ENCODE results near the gene NCF2.

Gene NCF2

DNA sequence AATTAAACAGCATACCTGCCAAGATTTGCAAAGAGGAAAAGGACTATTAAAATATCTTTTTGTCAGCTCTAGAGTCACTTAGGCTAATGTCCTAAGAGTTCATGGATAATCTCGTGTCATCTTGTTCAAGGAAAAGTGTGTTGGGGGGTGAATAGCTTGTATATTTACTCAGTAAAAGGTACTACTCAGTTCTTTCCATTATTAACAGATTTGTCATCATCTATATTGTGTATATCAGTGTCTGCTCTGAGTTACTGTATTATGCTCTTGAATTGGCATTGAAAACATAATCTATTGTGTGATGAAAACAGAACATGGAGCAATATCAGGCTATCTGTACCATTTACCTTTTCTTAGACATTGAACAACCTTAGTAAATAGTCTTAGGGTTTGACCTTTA lies 76.0 kb downstream of the NCF2 start:
- Histone ChIP-seq H3K23ac (ENCODE audit: low read length) (no peak overlapping the region), H3K79me1 (ENCODE audit: low read length) (no peaks in the 10 kb centered on the region), H3K79me2 (ENCODE audit: control insufficient read depth, insufficient read depth, low read length, poor library complexity) (no peaks in the 10 kb centered on the region), H3K27ac (ENCODE audit: low read depth, low read length) (no peak overlapping the region), H3K27me3 (ENCODE audit: insufficient read depth, low read length) (no peaks in the 10 kb centered on the region), H2AFZ (ENCODE audit: insufficient read depth, low read length, poor library complexity) (no peak overlapping the region), H3K14ac (ENCODE audit: low read length) (no peak overlapping the region), H3K4me1 (ENCODE audit: control insufficient read depth in 1 of 2, insufficient read depth in 2 of 2, low read length in 2 of 2) (no peaks in the 10 kb centered on the region), H3K9me3 (ENCODE audit: insufficient read depth, low read depth, low read length) (no peaks in the 10 kb centered on the region), H3K4me2 (ENCODE audit: low read length) (no peak overlapping the region), H3K9ac (ENCODE audit: low read length) (no peak overlapping the region), H3K4me3 (ENCODE audit: low read depth, low read length) (no peak overlapping the region), H2BK12ac (ENCODE audit: low read length) (no peak overlapping the region), H2AK5ac (ENCODE audit: low read length) (no peak overlapping the region), H2BK120ac (ENCODE audit: insufficient read depth, low read length, poor library complexity) (no peak overlapping the region), H3K36me3 (ENCODE audit: control insufficient read depth in 1 of 2, insufficient read depth in 2 of 2, low read length in 2 of 2) (peaks cover 7 to 10% of the 10 kb centered on the region in 2 experiments), H4K12ac (ENCODE audit: low read depth, low read length) (no peak overlapping the region), H4K8ac (ENCODE audit: low read depth, low read length) (no peak overlapping the region), H3K18ac (ENCODE audit: low read length) (no peak overlapping the region), H3K4ac (ENCODE audit: low read depth, low read length) (no peak overlapping the region), H4K91ac (ENCODE audit: low read depth, low read length) (no peak overlapping the region), H2BK5ac (ENCODE audit: low read depth, low read length, poor library complexity) (no peak overlapping the region)
- no peak for DNase-seq
- no CpG with 5 or more reads among the region's 1 CpG for WGBS (ENCODE audit: extremely low coverage, insufficient coverage, insufficient read length)

GRCh38 chr1:183512450-183512849 lies 77.8 kb downstream of the NCF2 start:
- WGBS (ENCODE audit: extremely low coverage, insufficient coverage, insufficient read length): no CpG with 5 or more reads among the region's 2 CpGs
- no peaks in the 10 kb centered on the region for H3K9me3 ChIP-seq (ENCODE audit: insufficient read depth, low read depth, low read length)
- no peak overlapping the region for H3K27ac ChIP-seq (ENCODE audit: low read depth, low read length)
- no peak overlapping the region for H2AK5ac ChIP-seq (ENCODE audit: low read length)
- no peak overlapping the region for H2BK120ac ChIP-seq (ENCODE audit: insufficient read depth, low read length, poor library complexity)
- no peaks in the 10 kb centered on the region for H3K79me2 ChIP-seq (ENCODE audit: control insufficient read depth, insufficient read depth, low read length, poor library complexity)
- H3K4me1 ChIP-seq (ENCODE audit: control insufficient read depth in 1 of 2, insufficient read depth in 2 of 2, low read length in 2 of 2): no peaks in the 10 kb centered on the region
- H3K27me3 ChIP-seq (ENCODE audit: insufficient read depth, low read length): no peaks in the 10 kb centered on the region
- DNase-seq: no peak
- no peak overlapping the region for H2AFZ ChIP-seq (ENCODE audit: insufficient read depth, low read length, poor library complexity)
- no peak overlapping the region for H2BK5ac ChIP-seq (ENCODE audit: low read depth, low read length, poor library complexity)
- no peak overlapping the region for H3K14ac ChIP-seq (ENCODE audit: low read length)
- no peak overlapping the region for H2BK12ac ChIP-seq (ENCODE audit: low read length)
- no peak overlapping the region for H4K12ac ChIP-seq (ENCODE audit: low read depth, low read length)
- no peak overlapping the region for H3K18ac ChIP-seq (ENCODE audit: low read length)
- no peak overlapping the region for H4K91ac ChIP-seq (ENCODE audit: low read depth, low read length)
- H3K4me3 ChIP-seq (ENCODE audit: low read depth, low read length): no peak overlapping the region
- peaks cover 0 to under 1% of the 10 kb centered on the region in 2 experiments for H3K36me3 ChIP-seq (ENCODE audit: control insufficient read depth in 1 of 2, insufficient read depth in 2 of 2, low read length in 2 of 2)
- H3K23ac ChIP-seq (ENCODE audit: low read length): no peak overlapping the region
- no peak overlapping the region for H3K4me2 ChIP-seq (ENCODE audit: low read length)
- H4K8ac ChIP-seq (ENCODE audit: low read depth, low read length): no peak overlapping the region
- no peaks in the 10 kb centered on the region for H3K79me1 ChIP-seq (ENCODE audit: low read length)
- no peak overlapping the region for H3K9ac ChIP-seq (ENCODE audit: low read length)
- no peak overlapping the region for H3K4ac ChIP-seq (ENCODE audit: low read depth, low read length)

DNA sequence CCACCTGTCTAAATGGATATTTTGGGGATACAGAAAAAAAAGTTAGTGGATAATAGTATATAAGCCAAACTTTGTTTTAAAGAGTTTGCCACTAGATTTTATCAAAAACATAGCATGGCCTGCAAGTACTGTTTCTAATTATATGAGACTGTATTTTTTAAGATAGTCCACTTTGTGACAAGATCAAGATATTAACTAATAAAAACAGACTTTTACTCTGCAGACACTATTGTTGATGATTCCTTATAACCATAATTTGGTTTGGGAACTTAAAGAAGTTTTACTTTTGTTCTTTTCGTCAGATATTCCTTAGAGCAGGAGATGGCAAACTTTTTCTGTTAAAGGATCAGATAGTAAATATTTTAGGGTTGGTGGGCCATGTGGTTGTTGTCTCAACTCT lies 81.6 kb downstream of the NCF2 start:
- no peak overlapping the region for H2BK12ac ChIP-seq (ENCODE audit: low read length)
- H3K79me1 ChIP-seq (ENCODE audit: low read length): no peaks in the 10 kb centered on the region
- no peak overlapping the region for H4K12ac ChIP-seq (ENCODE audit: low read depth, low read length)
- H3K4me1 ChIP-seq (ENCODE audit: control insufficient read depth in 1 of 2, insufficient read depth in 2 of 2, low read length in 2 of 2): peaks cover 0 to 3% of the 10 kb centered on the region in 2 experiments
- H2AFZ ChIP-seq (ENCODE audit: insufficient read depth, low read length, poor library complexity): no peak overlapping the region
- no peak overlapping the region for H2BK120ac ChIP-seq (ENCODE audit: insufficient read depth, low read length, poor library complexity)
- H2AK5ac ChIP-seq (ENCODE audit: low read length): no peak overlapping the region
- WGBS (ENCODE audit: extremely low coverage, insufficient coverage, insufficient read length): no CpG with 5 or more reads among the region's 1 CpG
- H3K9ac ChIP-seq (ENCODE audit: low read length): no peak overlapping the region
- H3K27ac ChIP-seq (ENCODE audit: low read depth, low read length): no peak overlapping the region
- H3K27me3 ChIP-seq (ENCODE audit: insufficient read depth, low read length): no peaks in the 10 kb centered on the region
- H3K4me3 ChIP-seq (ENCODE audit: low read depth, low read length): no peak overlapping the region
- no peak overlapping the region for H3K23ac ChIP-seq (ENCODE audit: low read length)
- H3K4me2 ChIP-seq (ENCODE audit: low read length): no peak overlapping the region
- no peaks in the 10 kb centered on the region for H3K9me3 ChIP-seq (ENCODE audit: insufficient read depth, low read depth, low read length)
- no peak overlapping the region for H4K91ac ChIP-seq (ENCODE audit: low read depth, low read length)
- H3K18ac ChIP-seq (ENCODE audit: low read length): no peak overlapping the region
- no peak overlapping the region for H3K14ac ChIP-seq (ENCODE audit: low read length)
- no peak for DNase-seq
- H2BK5ac ChIP-seq (ENCODE audit: low read depth, low read length, poor library complexity): no peak overlapping the region
- no peaks in the 10 kb centered on the region for H3K36me3 ChIP-seq (ENCODE audit: control insufficient read depth in 1 of 2, insufficient read depth in 2 of 2, low read length in 2 of 2)
- H4K8ac ChIP-seq (ENCODE audit: low read depth, low read length): no peak overlapping the region
- H3K4ac ChIP-seq (ENCODE audit: low read depth, low read length): no peak overlapping the region
- H3K79me2 ChIP-seq (ENCODE audit: control insufficient read depth, insufficient read depth, low read length, poor library complexity): no peaks in the 10 kb centered on the region

DNA sequence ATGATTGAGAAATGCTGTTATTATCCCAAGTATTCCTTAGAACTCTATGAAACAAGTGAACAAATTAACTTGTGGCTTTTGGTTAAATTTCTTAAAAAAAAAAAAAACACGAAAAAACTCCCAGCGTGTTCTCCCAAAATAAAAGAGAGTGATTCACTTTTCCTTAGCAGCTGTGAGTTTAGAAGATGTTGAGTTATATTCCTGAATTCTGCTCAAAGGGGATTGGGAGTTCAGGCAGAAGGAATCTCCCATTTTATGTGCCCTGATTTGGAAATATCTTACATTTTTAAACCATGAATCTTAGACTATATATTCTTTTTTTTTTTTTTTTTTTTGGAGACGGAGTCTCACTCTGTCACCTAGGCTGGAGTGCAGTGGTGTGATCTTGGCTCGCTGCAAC lies 83.7 kb downstream of the NCF2 start:
- no peaks in the 10 kb centered on the region for H3K27me3 ChIP-seq (ENCODE audit: insufficient read depth, low read length)
- H3K4ac ChIP-seq (ENCODE audit: low read depth, low read length): peak overlapping the region; percentile 6
- H3K9ac ChIP-seq (ENCODE audit: low read length): no peak overlapping the region
- no peaks in the 10 kb centered on the region for H3K79me2 ChIP-seq (ENCODE audit: control insufficient read depth, insufficient read depth, low read length, poor library complexity)
- H4K8ac ChIP-seq (ENCODE audit: low read depth, low read length): no peak overlapping the region
- H3K9me3 ChIP-seq (ENCODE audit: insufficient read depth, low read depth, low read length): no peaks in the 10 kb centered on the region
- H3K18ac ChIP-seq (ENCODE audit: low read length): no peak overlapping the region
- no peak overlapping the region for H3K14ac ChIP-seq (ENCODE audit: low read length)
- H3K79me1 ChIP-seq (ENCODE audit: low read length): no peaks in the 10 kb centered on the region
- H3K36me3 ChIP-seq (ENCODE audit: control insufficient read depth in 1 of 2, insufficient read depth in 2 of 2, low read length in 2 of 2): no peaks in the 10 kb centered on the region
- H2BK120ac ChIP-seq (ENCODE audit: insufficient read depth, low read length, poor library complexity): no peak overlapping the region
- no peak overlapping the region for H3K4me3 ChIP-seq (ENCODE audit: low read depth, low read length)
- no peak overlapping the region for H2BK12ac ChIP-seq (ENCODE audit: low read length)
- H3K27ac ChIP-seq (ENCODE audit: low read depth, low read length): no peak overlapping the region
- H3K23ac ChIP-seq (ENCODE audit: low read length): no peak overlapping the region
- H4K91ac ChIP-seq (ENCODE audit: low read depth, low read length): no peak overlapping the region
- H3K4me2 ChIP-seq (ENCODE audit: low read length): no peak overlapping the region
- no peak overlapping the region for H4K12ac ChIP-seq (ENCODE audit: low read depth, low read length)
- DNase-seq: peak in 1 of 2 donors; percentile 23
- no CpG with 5 or more reads among the region's 4 CpGs for WGBS (ENCODE audit: extremely low coverage, insufficient coverage, insufficient read length)
- no peak overlapping the region for H2AFZ ChIP-seq (ENCODE audit: insufficient read depth, low read length, poor library complexity)
- H2BK5ac ChIP-seq (ENCODE audit: low read depth, low read length, poor library complexity): no peak overlapping the region
- H2AK5ac ChIP-seq (ENCODE audit: low read length): no peak overlapping the region
- peaks cover 0 to 3% of the 10 kb centered on the region in 2 experiments for H3K4me1 ChIP-seq (ENCODE audit: control insufficient read depth in 1 of 2, insufficient read depth in 2 of 2, low read length in 2 of 2)

Measured in trophoblast cell (in vitro differentiated cells and primary cell).